NK-92 (cell line): ENCODE results near the gene HIP1R.

ENCODE experiments used
- DNase-seq: peaks from one replicate; lab custom pipeline; 2025; ENCODE audit not compliant: unreplicated experiment; lab: John Stamatoyannopoulos, UW

HIP1R gene

GRCh38 chr12:122834104-122834920 lies 945 bp upstream of the HIP1R start:
- no peak for DNase-seq

- no peak for DNase-seq
Observed at GRCh38 chr12:122835750-122836026, 431 bp downstream of the HIP1R start.

- no peak for DNase-seq
Observed at GRCh38 chr12:122836027-122836921, 1.0 kb downstream of the HIP1R start.

- no peak for DNase-seq
Observed at GRCh38 chr12:122837306-122838265, 2.3 kb downstream of the HIP1R start.

- DNase-seq, result no peak
Observed at GRCh38 chr12:122838841-122839240, 3.6 kb downstream of the HIP1R start.

GRCh38 chr12:122839907-122840554 lies 4.8 kb downstream of the HIP1R start:
- DNase-seq, result no peak

GRCh38 chr12:122840580-122841513 lies 5.6 kb downstream of the HIP1R start:
- DNase-seq, result no peak

DNA sequence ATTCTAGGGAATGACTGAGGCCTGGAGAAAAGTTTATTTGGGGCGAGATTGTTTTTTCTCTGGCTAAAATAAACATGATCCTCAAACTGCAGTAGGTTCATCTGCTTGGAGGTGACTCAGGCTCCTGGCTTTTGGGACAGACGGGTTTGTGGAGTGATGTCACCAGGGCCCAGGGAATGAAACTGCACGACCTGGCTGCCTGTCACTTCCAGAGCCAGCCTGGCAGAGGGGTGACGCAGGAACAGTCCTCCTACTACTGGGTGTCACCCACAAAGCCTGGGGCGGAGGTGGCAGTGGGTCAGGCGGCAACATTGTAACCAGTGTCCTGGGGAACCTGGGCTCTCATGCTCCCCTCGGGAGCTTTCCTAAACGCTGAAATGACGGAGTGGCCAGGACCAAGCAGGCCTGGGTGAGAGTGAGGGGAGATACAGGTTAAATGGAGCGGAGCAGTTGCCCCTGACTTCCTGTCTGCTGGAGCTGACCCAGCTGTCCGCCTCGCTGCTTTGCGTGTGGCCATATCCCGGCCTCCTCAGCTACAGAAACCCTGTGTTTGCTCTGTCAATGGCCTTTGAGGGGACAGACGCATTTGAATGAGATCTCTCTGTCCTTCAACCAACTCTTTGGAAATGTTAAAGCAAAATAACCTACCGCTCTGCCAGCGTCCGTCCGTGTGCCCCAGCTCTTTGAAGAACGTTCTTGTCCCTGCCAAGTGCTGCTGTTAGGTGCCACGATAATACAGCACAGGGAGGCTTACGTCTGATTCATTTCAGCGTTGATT lies 6.5 kb downstream of the HIP1R start:
- no peak for DNase-seq

GRCh38 chr12:122842505-122843405 lies 7.5 kb downstream of the HIP1R start:
- DNase-seq, result no peak

GRCh38 chr12:122843455-122843854 lies 8.2 kb downstream of the HIP1R start:
- no peak for DNase-seq

DNA sequence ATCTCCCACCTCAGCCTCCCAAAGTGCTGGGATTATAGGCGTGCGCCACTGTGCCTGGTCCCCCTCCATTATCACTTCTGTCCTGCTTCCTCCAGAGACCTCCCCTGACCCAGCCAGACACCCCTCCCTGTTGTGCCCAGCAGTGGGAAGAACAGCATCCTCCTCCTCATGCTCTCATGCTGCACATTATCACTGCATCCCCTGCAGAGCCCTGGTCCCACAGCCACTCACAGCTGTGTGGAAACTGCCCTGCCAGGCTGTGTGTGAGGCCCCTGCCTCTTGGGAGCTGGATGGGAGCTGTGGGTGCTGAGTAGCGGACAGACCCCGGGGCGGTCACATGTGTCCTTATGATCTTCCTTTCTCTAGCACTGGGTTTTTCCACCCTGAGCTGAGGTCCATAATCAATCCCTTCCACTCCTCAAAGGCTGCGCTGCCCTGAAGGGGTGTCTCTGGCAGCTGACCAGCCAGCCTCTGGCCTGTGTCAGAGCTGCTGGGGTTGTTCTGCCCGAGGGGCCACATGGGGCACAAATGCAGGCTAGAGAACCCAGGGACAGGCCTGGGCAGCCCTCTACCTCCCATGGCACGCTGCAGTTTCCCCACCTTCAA lies 9.2 kb downstream of the HIP1R start:
- DNase-seq, result no peak

DNA sequence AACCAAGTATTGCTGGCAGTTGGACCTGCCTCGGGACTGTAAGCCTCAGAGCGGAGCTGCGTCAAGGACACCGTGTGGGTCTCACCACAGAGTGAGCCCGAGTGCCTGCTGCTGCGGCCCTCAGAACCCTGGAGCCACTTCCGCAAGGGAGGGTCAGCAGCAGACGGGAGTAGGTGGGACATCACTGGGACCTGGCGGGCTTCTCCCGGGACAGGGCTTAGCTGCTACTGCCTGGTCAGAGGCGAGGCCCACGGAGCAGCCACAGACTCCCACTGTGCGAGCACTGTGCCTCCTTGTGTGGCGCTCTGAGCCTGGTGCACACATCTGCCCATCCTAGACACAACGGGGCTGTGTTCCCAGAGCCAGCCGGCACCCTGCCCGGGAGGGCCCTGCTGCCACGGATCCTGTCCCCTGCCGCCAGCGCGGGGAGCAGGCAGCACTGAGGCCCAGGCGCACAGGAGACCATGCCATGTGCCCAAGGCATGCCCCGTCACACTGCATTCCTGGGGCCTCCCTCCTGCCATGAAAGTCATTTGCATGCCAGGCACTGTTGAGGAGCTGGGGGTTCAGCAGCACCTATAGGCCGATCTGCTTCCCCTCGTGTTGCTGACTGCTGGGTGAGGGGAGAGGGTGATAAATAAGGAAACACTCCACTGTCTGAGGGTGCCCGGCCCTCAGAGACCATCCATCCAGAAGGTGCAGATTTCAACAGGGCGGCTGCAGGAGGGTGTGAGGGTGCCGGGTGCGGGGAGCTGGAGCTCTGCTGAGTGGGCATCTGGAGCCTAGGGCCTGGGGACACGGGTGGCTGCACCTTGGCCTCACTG lies 10.0 kb downstream of the HIP1R start:
- DNase-seq, result no peak

- DNase-seq, result no peak
Observed at GRCh38 chr12:122845865-122846621, 10.8 kb downstream of the HIP1R start.

- no peak for DNase-seq
Observed at GRCh38 chr12:122846622-122847515, 11.6 kb downstream of the HIP1R start.

- DNase-seq, result no peak
Observed at GRCh38 chr12:122847516-122847836, 12.2 kb downstream of the HIP1R start.
